GM12892 (cell line): ENCODE results near the gene COX10.

Experiments
- POLR2A ChIP-seq: IDR thresholded peaks from 2 replicates; pipeline ENCODE4 v1.6.1; 2011; ENCODE audit warnings: low read depth, low read length, control low read depth
- POLR2AphosphoS5 ChIP-seq: IDR thresholded peaks from 2 replicates; pipeline ENCODE4 v1.6.1; 2011; ENCODE audit warnings: low read depth, low read length, control low read depth
- TAF1 ChIP-seq: IDR thresholded peaks from 2 replicates; pipeline ENCODE4 v1.6.1; 2011; ENCODE audit warnings: low read depth, mild to moderate bottlenecking, control low read depth, low read length, borderline replicate concordance

DNA sequence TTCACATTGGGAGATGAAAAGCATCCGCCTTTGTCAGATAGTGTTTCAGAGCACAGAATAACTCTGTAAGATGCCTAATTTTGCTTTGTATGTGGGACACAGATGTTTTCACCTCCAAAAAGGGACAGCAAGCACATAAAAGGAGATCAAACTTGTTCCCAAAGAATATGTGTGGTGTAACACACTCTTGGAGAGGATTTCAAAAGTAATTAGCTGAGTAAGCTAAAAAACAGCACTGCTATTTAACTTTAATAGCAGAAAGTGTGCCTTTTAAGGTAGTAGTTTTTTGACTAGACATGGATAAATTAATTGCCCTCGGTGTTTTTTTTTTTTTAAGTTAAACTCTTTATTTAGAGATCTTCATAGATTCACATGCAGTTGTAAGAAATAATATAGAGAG lies 65.2 kb downstream of the COX10 start:
- TF ChIP-seq POLR2AphosphoS5: no peak
- TF ChIP-seq POLR2A: no peak
- TF ChIP-seq TAF1: no peak
